ENCODE results near the gene SNX3.

- no peak for TF ChIP-seq EP300 (IDR thresholded peaks at IDR 0.05)
- no peak for TF ChIP-seq CTCF (IDR thresholded peaks at IDR 0.05)
Measured at GRCh38 chr6:108260126-108260808, 573 bp downstream of the SNX3 start.
